ENCODE data around the gene EGLN3. TPM values are rescaled to one million over a fixed set of nuclear protein-coding genes. Genes with fewer than 3 reads are reported as not detected.

Gene EGLN3
- 100 to 1,000 TPM in 1 of 4 donors, 10 to 100 TPM in 3; 10.7 to 125 (median 45.2) TPM for total RNA-seq

DNA sequence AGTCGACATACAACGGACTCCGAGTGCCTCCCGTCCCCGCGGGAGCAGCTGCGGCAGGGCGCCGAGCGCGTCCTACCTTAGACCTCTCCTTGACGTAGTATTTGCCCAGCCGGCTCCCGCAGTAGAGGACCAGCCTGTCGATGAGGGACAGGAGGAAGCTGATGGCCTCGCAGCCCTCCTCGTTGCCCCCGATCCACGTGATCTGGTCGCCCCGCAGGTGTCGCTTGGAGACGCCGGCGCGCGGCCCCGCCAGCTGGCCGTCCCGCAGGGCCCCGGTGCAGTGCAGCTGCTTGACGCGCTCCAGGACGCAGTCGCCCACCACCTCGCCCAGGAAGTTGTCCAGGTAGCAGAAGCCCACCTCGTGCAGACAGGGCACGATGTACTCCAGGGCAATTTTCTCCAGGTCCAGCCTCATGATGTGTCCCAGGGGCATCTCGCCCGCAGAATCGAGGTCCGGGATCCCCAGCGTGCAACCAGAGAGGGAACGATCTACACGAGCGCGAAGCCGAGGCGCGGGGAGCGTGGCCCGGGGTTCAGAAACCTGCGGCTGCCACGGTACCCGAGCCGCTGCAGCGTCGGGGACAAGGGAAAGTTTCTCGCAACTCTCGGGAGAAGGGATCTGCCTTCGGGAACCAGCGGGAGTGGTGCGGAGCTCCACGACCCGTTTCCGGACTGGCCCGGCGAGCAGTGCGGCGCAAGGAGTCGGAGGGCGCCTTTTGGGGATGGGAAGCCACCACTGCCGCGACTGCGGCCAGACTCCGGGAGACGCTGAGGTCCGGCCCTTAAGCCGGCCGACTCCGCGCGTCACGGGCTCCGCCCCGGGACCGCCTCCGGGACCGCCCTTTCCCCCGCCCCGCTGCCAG is at the start of gene EGLN3:
EGLN3 (minus strand) TSS at position 755 of the 863 bp plus-strand sequence; CDS start at position 433, 322 bp downstream.
- Histone ChIP-seq H3K27ac (peak within 1 kb of the TSS; percentile 78 to 93 (median 86)), H3K4me1 (peaks cover 4 to 40% (median 13%) of the 10 kb centered on the region in 4 donors), H3K9me3 (no peaks in the 10 kb centered on the region), H3K4me3 (peak within 1 kb of the TSS; percentile 47 to 68 (median 58)), H3K36me3 (no peaks in the 10 kb centered on the region), H3K27me3 (no peaks in the 10 kb centered on the region)
- TF ChIP-seq EP300 (IDR thresholded peaks at IDR 0.05; ENCODE audit: low read depth) (peak; percentile 40), POLR2A (IDR thresholded peaks at IDR 0.05) (peak; percentile 98), POLR2AphosphoS5 (IDR thresholded peaks at IDR 0.05) (peak; percentile 97 to 98 (median 97))
- TF ChIP-seq, protein P1, sequence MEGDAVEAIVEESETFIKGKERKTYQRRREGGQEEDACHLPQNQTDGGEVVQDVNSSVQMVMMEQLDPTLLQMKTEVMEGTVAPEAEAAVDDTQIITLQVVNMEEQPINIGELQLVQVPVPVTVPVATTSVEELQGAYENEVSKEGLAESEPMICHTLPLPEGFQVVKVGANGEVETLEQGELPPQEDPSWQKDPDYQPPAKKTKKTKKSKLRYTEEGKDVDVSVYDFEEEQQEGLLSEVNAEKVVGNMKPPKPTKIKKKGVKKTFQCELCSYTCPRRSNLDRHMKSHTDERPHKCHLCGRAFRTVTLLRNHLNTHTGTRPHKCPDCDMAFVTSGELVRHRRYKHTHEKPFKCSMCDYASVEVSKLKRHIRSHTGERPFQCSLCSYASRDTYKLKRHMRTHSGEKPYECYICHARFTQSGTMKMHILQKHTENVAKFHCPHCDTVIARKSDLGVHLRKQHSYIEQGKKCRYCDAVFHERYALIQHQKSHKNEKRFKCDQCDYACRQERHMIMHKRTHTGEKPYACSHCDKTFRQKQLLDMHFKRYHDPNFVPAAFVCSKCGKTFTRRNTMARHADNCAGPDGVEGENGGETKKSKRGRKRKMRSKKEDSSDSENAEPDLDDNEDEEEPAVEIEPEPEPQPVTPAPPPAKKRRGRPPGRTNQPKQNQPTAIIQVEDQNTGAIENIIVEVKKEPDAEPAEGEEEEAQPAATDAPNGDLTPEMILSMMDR (IDR thresholded peaks at IDR 0.05), result no peak
- in situ Hi-C loops (cut with MboI; ENCODE audit: low pct_ligation_motif_present in 1 of 4, low pct_unique_long_range_greater_than_20kb in 1 of 4, low sequenced_read_pairs in 3 of 4), result no loop called here
- intact Hi-C loops (cut with DNase I; ENCODE audit: low total_unique reads), result no loop called here
- WGBS, 2 donors (ENCODE audit: low coverage in 1 of 2), result 11% methylated on average over 51 of the region's 91 CpGs; no CpG with 5 or more reads in 1 of the 2 donors
- peak; percentile 93 for DNase-seq

DNA sequence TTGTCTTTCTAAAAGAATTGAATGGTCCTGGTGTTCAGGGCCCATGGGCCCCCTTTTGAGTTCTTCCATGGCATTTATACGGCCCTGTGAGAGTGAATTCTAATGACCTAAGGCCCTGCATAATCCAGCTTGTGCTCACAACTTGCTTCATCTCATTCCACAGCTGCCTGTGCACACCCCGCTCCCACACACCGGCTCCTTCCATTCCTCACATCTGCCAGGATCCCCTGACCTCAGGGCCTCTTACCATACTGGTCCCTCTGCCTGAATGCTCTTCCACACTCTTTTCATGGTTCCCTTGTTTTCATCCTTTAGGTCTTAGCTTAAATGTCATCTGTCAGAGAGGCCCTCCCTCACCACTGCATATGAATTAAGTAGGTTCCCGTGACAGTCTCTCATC is 49.5 kb upstream of the EGLN3 start:
- H3K4me3 ChIP-seq, result no peak overlapping the region
- H3K27me3 ChIP-seq, result no peaks in the 10 kb centered on the region
- no peaks in the 10 kb centered on the region for H3K9me3 ChIP-seq
- no peak overlapping the region for H3K27ac ChIP-seq
- no peak for DNase-seq
- H3K36me3 ChIP-seq, result no peaks in the 10 kb centered on the region
- TF ChIP-seq POLR2AphosphoS5 (IDR thresholded peaks at IDR 0.05) (no peak), POLR2A (IDR thresholded peaks at IDR 0.05) (no peak), EP300 (IDR thresholded peaks at IDR 0.05; ENCODE audit: low read depth) (no peak)
- TF ChIP-seq, protein P1 (IDR thresholded peaks at IDR 0.05), result no peak
- H3K4me1 ChIP-seq, result no peaks in the 10 kb centered on the region
- in situ Hi-C loops (cut with MboI; ENCODE audit: low pct_ligation_motif_present in 1 of 4, low pct_unique_long_range_greater_than_20kb in 1 of 4, low sequenced_read_pairs in 3 of 4) (no loop called here), intact Hi-C loops (cut with DNase I; ENCODE audit: low total_unique reads) (no loop called here)
- 78 to 82% methylated on average over 3 to 4 of the region's 4 CpGs for WGBS, 2 donors (ENCODE audit: low coverage in 1 of 2)

DNA sequence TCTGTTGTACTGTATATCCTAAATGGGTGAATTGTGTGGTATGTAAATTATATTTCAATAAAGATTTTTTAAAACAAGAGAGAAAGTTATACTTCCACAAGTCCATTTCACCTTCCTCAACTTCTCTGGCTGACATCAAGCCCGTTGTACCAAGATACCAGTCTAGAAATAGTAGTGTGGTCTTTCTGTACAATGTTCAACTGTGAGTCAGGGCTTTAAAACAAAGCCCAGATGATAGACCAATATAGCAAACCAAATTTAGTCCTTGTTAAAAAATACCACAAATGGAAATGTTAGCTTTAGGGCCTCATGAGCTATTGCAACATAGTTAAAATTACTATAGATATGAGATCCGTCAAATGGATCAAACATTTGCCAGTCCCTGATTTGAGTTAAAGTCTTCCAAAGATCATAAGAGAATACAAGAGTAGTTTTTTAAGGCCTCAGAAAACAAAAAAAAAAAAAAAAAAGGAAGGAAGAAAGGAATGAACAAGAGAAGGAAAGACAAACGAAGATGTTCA is 49.0 kb upstream of the EGLN3 start:
- WGBS, 2 donors (ENCODE audit: low coverage in 1 of 2), result 79 to 87% methylated on average over 3 of the region's 3 CpGs
- H3K27ac ChIP-seq, result no peak overlapping the region
- no peak for DNase-seq
- H3K4me1 ChIP-seq, result no peaks in the 10 kb centered on the region
- no peaks in the 10 kb centered on the region for H3K27me3 ChIP-seq
- no peaks in the 10 kb centered on the region for H3K9me3 ChIP-seq
- in situ Hi-C loops (cut with MboI; ENCODE audit: low pct_ligation_motif_present in 1 of 4, low pct_unique_long_range_greater_than_20kb in 1 of 4, low sequenced_read_pairs in 3 of 4) (no loop called here), intact Hi-C loops (cut with DNase I; ENCODE audit: low total_unique reads) (no loop called here)
- TF ChIP-seq POLR2A (IDR thresholded peaks at IDR 0.05) (no peak), EP300 (IDR thresholded peaks at IDR 0.05; ENCODE audit: low read depth) (no peak), POLR2AphosphoS5 (IDR thresholded peaks at IDR 0.05) (no peak)
- TF ChIP-seq, protein P1 (IDR thresholded peaks at IDR 0.05), result no peak
- H3K4me3 ChIP-seq, result no peak overlapping the region
- H3K36me3 ChIP-seq, result no peaks in the 10 kb centered on the region

DNA sequence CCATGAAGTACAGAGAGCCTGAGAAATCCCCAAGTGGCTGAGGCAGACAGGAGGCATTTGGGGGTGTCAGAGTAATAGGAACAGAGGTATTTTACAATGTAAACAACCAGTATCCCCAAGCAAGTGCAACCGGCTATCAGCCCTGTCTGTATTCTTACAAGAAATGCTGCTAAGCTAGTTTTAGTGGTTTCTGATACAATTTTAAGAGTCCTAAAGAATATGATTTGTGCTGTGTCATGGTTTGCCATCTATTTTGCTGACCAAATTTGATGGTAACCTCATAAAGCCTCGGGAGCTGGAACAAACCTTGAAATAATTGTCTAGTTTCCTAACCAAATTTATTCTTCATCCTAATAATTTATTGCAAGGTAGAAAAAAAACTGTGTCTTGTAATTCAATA is 46.7 kb upstream of the EGLN3 start:
- H3K36me3 ChIP-seq, result no peaks in the 10 kb centered on the region
- no peaks in the 10 kb centered on the region for H3K27me3 ChIP-seq
- H3K4me1 ChIP-seq, result peaks cover 0 to 2% (median 0%) of the 10 kb centered on the region in 4 donors
- intact Hi-C loops (cut with DNase I; ENCODE audit: low total_unique reads), result no loop called here
- no peak overlapping the region for H3K27ac ChIP-seq
- no peaks in the 10 kb centered on the region for H3K9me3 ChIP-seq
- TF ChIP-seq EP300 (IDR thresholded peaks at IDR 0.05; ENCODE audit: low read depth) (no peak), POLR2AphosphoS5 (IDR thresholded peaks at IDR 0.05) (no peak), POLR2A (IDR thresholded peaks at IDR 0.05) (no peak)
- TF ChIP-seq, protein P1 (IDR thresholded peaks at IDR 0.05), result no peak
- in situ Hi-C loops (cut with MboI; ENCODE audit: low pct_ligation_motif_present in 1 of 4, low pct_unique_long_range_greater_than_20kb in 1 of 4, low sequenced_read_pairs in 3 of 4), result no loop called here
- DNase-seq, result no peak
- 61 to 71% methylated on average over 2 of the region's 2 CpGs for WGBS, 2 donors (ENCODE audit: low coverage in 1 of 2)
- H3K4me3 ChIP-seq, result no peak overlapping the region

All from transverse colon (tissue), 4 donors.